Nephron progenitor cell (in vitro differentiated cells): Measurements from ENCODE around the gene TBXAS1.

Source experiments
- DNase-seq: peaks from one replicate; pipeline ENCODE4 v3.0.0; 2021
- H3K27ac Mint-ChIP-seq: 2 replicates; pipeline ENCODE4 v1.8.0; 2021; ENCODE audit warnings: mild to moderate bottlenecking, moderate library complexity, mixed read lengths
- H3K27me3 Mint-ChIP-seq: 2 replicates; pipeline ENCODE4 v1.8.0; 2021; ENCODE audit warnings: mild to moderate bottlenecking, low read depth, mixed read lengths; ENCODE audit not compliant: poor library complexity
- H3K36me3 Mint-ChIP-seq: 2 replicates; pipeline ENCODE4 v1.8.0; 2021; ENCODE audit warnings: low read depth, mixed read lengths
- H3K4me1 Mint-ChIP-seq: 2 replicates; pipeline ENCODE4 v1.8.0; 2021; ENCODE audit warnings: mixed read lengths
- H3K4me3 Mint-ChIP-seq: 2 replicates; pipeline ENCODE4 v1.8.0; 2021; ENCODE audit warnings: mild to moderate bottlenecking, moderate library complexity, mixed read lengths
- H3K9me3 Mint-ChIP-seq: 2 replicates; pipeline ENCODE4 v1.8.0; 2021; ENCODE audit warnings: mild to moderate bottlenecking, moderate library complexity, mixed read lengths
- CTCF ChIP-seq: fragments of 200-600 bp; sonication (generic); IDR thresholded peaks from 2 replicates; pipeline ENCODE4 v1.5.0; 2021; ENCODE audit warnings: antibody characterized with exemption

TBXAS1 gene

GRCh38 chr7:139972029-139972428, 143.0 kb downstream of the TBXAS1 start:
- Mint-ChIP-seq H3K36me3 (no peaks in the 10 kb centered on the region), H3K9me3 (no peaks in the 10 kb centered on the region), H3K27ac (no peak overlapping the region), H3K27me3 (peaks cover 10% of the 10 kb centered on the region), H3K4me3 (no peak overlapping the region), H3K4me1 (peaks cover 98% of the 10 kb centered on the region)
- no peak for DNase-seq
- no peak for TF ChIP-seq CTCF

- peak overlapping the region; percentile 43 for H3K4me3 Mint-ChIP-seq
- no peak for TF ChIP-seq CTCF
- H3K27me3 Mint-ChIP-seq: peaks cover 4% of the 10 kb centered on the region
- H3K27ac Mint-ChIP-seq: peak overlapping the region; percentile 61
- no peaks in the 10 kb centered on the region for H3K9me3 Mint-ChIP-seq
- no peak for DNase-seq
- no peaks in the 10 kb centered on the region for H3K36me3 Mint-ChIP-seq
- peaks cover 87% of the 10 kb centered on the region for H3K4me1 Mint-ChIP-seq
Observed at GRCh38 chr7:139973101-139974050, 144.3 kb downstream of the TBXAS1 start.

GRCh38 chr7:139974179-139974811, 145.2 kb downstream of the TBXAS1 start:
- no peak for TF ChIP-seq CTCF
- Mint-ChIP-seq H3K4me3 (no peak overlapping the region), H3K36me3 (no peaks in the 10 kb centered on the region), H3K4me1 (peaks cover 77% of the 10 kb centered on the region), H3K27ac (no peak overlapping the region), H3K27me3 (peaks cover 7% of the 10 kb centered on the region), H3K9me3 (no peaks in the 10 kb centered on the region)
- DNase-seq: no peak

- peaks cover 73% of the 10 kb centered on the region for H3K4me1 Mint-ChIP-seq
- no peak overlapping the region for H3K4me3 Mint-ChIP-seq
- TF ChIP-seq CTCF: no peak
Observed at GRCh38 chr7:139976055-139976837, 147.2 kb downstream of the TBXAS1 start.

GRCh38 chr7:139976838-139977656, 148.0 kb downstream of the TBXAS1 start:
- TF ChIP-seq CTCF: no peak
- no peak for DNase-seq
- Mint-ChIP-seq H3K4me1 (peaks cover 65% of the 10 kb centered on the region), H3K36me3 (no peaks in the 10 kb centered on the region), H3K27ac (peak overlapping the region; percentile 62), H3K4me3 (no peak overlapping the region), H3K9me3 (no peaks in the 10 kb centered on the region), H3K27me3 (peaks cover 7% of the 10 kb centered on the region)

More at GRCh38 chr7:139976055-139976837, 147.2 kb downstream of the TBXAS1 start:
- Mint-ChIP-seq H3K9me3 (no peaks in the 10 kb centered on the region), H3K27ac (no peak overlapping the region), H3K27me3 (peaks cover 7% of the 10 kb centered on the region), H3K36me3 (no peaks in the 10 kb centered on the region)
- no peak for DNase-seq
